ENCODE measurements around the gene SMAD1.

The SMAD1 gene

GRCh38 chr4:145589916-145590702, 108.5 kb downstream of the SMAD1 start:
- DNase-seq (ENCODE audit: extremely low read depth, low read depth) = no peak
- H3K4me3 ChIP-seq (replicated peaks; ENCODE audit: low read depth, low read length) = no peak overlapping the region
- TF ChIP-seq CTCF (IDR thresholded peaks at IDR 0.05; ENCODE audit: low read depth, low read length, missing control alignments) = no peak

- H3K4me3 ChIP-seq (replicated peaks; ENCODE audit: low read depth, low read length) = no peak overlapping the region
- no peak for DNase-seq (ENCODE audit: extremely low read depth, low read depth)
- TF ChIP-seq CTCF (IDR thresholded peaks at IDR 0.05; ENCODE audit: low read depth, low read length, missing control alignments) = no peak
These were observed 120.6 kb downstream of the SMAD1 start for GRCh38 chr4:145602129-145602760.

- DNase-seq (ENCODE audit: extremely low read depth, low read depth) = no peak
- no peak for TF ChIP-seq CTCF (IDR thresholded peaks at IDR 0.05; ENCODE audit: low read depth, low read length, missing control alignments)
- no peak overlapping the region for H3K4me3 ChIP-seq (replicated peaks; ENCODE audit: low read depth, low read length)
These were observed 124.3 kb downstream of the SMAD1 start for GRCh38 chr4:145605941-145606340.

Data from HFF-Myc (cell line).